Smooth muscle cell (in vitro differentiated cells): Measurements from ENCODE around the gene CALD1. TPM values are rescaled to one million over a fixed set of nuclear protein-coding genes. Genes with fewer than 3 reads are reported as not detected.

ENCODE experiments used
- DNase-seq: peaks from one replicate; lab custom pipeline; 2025; ENCODE audit not compliant: unreplicated experiment; lab: John Stamatoyannopoulos, UW
- H2AFZ ChIP-seq: fragments of 200-600 bp; sonication (generic); 2 replicates; pipeline ENCODE4 v1.6.0; 2016; ENCODE audit warnings: antibody characterized with exemption, low read depth, mild to moderate bottlenecking
- H3F3A ChIP-seq: fragments of 200-600 bp; sonication (generic); 2 replicates; pipeline ENCODE4 v1.6.0; 2017; ENCODE audit warnings: antibody characterized with exemption, low read depth
- H3K27ac ChIP-seq: fragments of 200-600 bp; sonication (generic); 2 replicates; pipeline ENCODE4 v1.5.1; 2016; ENCODE audit warnings: low read depth, mild to moderate bottlenecking
- H3K27me3 ChIP-seq: fragments of 200-600 bp; sonication (generic); 2 replicates; pipeline ENCODE4 v1.6.1; 2016; ENCODE audit warnings: low read depth, mild to moderate bottlenecking
- H3K36me3 ChIP-seq: fragments of 200-600 bp; sonication (generic); 2 replicates; pipeline ENCODE4 v1.5.1; 2016; ENCODE audit warnings: low read depth
- H3K4me1 ChIP-seq: fragments of 200-600 bp; sonication (generic); 2 replicates; pipeline ENCODE4 v1.5.1; 2016; ENCODE audit warnings: low read depth
- H3K4me2 ChIP-seq: fragments of 200-600 bp; sonication (generic); 2 replicates; pipeline ENCODE4 v1.6.0; 2016; ENCODE audit warnings: mild to moderate bottlenecking
- H3K4me3 ChIP-seq: fragments of 200-600 bp; sonication (generic); 2 replicates; pipeline ENCODE4 v1.5.1; 2016; ENCODE audit warnings: mild to moderate bottlenecking
- H3K79me2 ChIP-seq: fragments of 200-600 bp; sonication (generic); 2 replicates; pipeline ENCODE4 v1.6.0; 2016; ENCODE audit warnings: low read depth, mild to moderate bottlenecking
- H3K9ac ChIP-seq: fragments of 200-600 bp; sonication (generic); 2 replicates; pipeline ENCODE4 v1.6.0; 2016; ENCODE audit warnings: low read depth
- H3K9me3 ChIP-seq: fragments of 200-600 bp; sonication (generic); replicated peaks from 2 replicates; pipeline ENCODE4 v1.5.1; 2016; ENCODE audit warnings: low read depth
- H4K20me1 ChIP-seq: fragments of 200-600 bp; sonication (generic); 2 replicates; pipeline ENCODE4 v1.6.0; 2016; ENCODE audit warnings: low read depth
- WGBS: methylation state at CpG from one replicate; pipeline ENCODE4 v1.1.7; 2016; ENCODE audit warnings: low lambda C conversion rate; 5-methylcytosine and 5-hydroxymethylcytosine counted together
- polyA plus RNA-seq: library from polyadenylated mRNA; unstranded; fragments of >200 nt; fragmentation: Nextera tagmentation; extraction: Ambion mirVana; gene quantifications from 2 replicates; pipeline ENCODE4 v1.2.1, GENCODE V29; 2016
- total RNA-seq: library from RNA; depleted of rRNA; stranded (reverse); fragments of >200 nt; gene quantifications from 2 replicates; pipeline ENCODE4 v1.2.3, GENCODE V29; 2014
- TF ChIP-seq, protein P1 (sequence below): fragments of 200-600 bp; sonication (generic); IDR thresholded peaks from 2 replicates; pipeline ENCODE4 v1.5.1; 2017; ENCODE audit warnings: borderline replicate concordance, mild to moderate bottlenecking, antibody characterized with exemption; ENCODE audit not compliant: insufficient read depth, poor library complexity, severe bottlenecking

CALD1 gene
- total and polyA plus RNA-seq, 2 experiments from 2014 or later = 948 to 1,552 TPM

DNA sequence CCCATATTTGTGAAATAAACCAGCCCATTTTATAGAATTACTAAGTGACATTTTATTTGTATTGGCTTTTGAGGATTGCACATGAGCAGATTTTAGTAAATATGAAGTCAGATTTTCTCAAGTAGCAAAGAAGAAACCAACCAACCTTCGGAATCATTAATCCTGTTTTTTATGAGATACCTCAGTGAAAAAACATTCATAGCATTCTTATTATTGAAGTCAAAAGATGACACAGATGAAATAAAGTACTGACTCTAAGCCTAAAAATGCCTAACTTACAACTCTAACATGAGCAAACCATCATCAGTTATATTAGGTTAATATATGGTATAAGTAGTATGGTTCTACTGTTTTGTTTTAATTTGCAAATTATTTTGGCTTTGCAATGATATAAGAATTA is 147.0 kb downstream of the CALD1 start:
- TF ChIP-seq, protein P1, sequence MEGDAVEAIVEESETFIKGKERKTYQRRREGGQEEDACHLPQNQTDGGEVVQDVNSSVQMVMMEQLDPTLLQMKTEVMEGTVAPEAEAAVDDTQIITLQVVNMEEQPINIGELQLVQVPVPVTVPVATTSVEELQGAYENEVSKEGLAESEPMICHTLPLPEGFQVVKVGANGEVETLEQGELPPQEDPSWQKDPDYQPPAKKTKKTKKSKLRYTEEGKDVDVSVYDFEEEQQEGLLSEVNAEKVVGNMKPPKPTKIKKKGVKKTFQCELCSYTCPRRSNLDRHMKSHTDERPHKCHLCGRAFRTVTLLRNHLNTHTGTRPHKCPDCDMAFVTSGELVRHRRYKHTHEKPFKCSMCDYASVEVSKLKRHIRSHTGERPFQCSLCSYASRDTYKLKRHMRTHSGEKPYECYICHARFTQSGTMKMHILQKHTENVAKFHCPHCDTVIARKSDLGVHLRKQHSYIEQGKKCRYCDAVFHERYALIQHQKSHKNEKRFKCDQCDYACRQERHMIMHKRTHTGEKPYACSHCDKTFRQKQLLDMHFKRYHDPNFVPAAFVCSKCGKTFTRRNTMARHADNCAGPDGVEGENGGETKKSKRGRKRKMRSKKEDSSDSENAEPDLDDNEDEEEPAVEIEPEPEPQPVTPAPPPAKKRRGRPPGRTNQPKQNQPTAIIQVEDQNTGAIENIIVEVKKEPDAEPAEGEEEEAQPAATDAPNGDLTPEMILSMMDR = no peak
- Histone ChIP-seq H3K36me3 (peaks cover 25% of the 10 kb centered on the region), H3K9ac (no peak overlapping the region), H3F3A (peaks cover 44% of the 10 kb centered on the region), H3K4me3 (no peak overlapping the region), H3K27me3 (no peaks in the 10 kb centered on the region), H4K20me1 (peaks cover 77% of the 10 kb centered on the region), H3K79me2 (peaks cover 100% of the 10 kb centered on the region), H3K4me1 (no peaks in the 10 kb centered on the region), H3K4me2 (no peak overlapping the region), H3K27ac (peak overlapping the region; percentile 89), H3K9me3 (no peaks in the 10 kb centered on the region), H2AFZ (no peak overlapping the region)
- WGBS = 88% methylated on average over 1 of the region's 1 CpG
- no peak for DNase-seq

DNA sequence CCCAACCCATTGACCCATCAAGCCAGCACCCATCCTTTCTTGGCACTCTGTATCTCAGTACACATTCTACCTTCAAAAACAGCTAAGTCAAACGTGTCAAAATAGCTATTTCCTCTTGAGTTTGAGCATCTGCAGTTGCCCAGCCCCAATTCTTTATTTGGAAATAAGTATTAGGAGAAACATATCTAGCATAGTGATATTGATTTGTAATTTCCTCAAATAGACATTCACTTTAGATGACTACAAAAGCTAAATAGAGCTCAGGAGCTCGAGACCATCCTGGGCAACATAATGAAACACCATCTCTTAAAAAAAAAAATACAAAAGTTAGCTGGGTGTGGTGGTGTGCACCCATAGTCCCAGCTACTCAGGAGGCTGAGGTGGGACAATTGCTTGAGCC is 147.6 kb downstream of the CALD1 start:
- 95% methylated on average over 2 of the region's 2 CpGs for WGBS
- no peaks in the 10 kb centered on the region for H3K9me3 ChIP-seq
- H3K9ac ChIP-seq = no peak overlapping the region
- H3K4me3 ChIP-seq = no peak overlapping the region
- H3K4me2 ChIP-seq = no peak overlapping the region
- no peak overlapping the region for H2AFZ ChIP-seq
- H4K20me1 ChIP-seq = peaks cover 83% of the 10 kb centered on the region
- peaks cover 31% of the 10 kb centered on the region for H3K36me3 ChIP-seq
- H3K79me2 ChIP-seq = peaks cover 100% of the 10 kb centered on the region
- peaks cover 48% of the 10 kb centered on the region for H3F3A ChIP-seq
- no peaks in the 10 kb centered on the region for H3K4me1 ChIP-seq
- H3K27me3 ChIP-seq = no peaks in the 10 kb centered on the region
- H3K27ac ChIP-seq = peak overlapping the region; percentile 89
- DNase-seq = no peak
- TF ChIP-seq, protein P1 = no peak

DNA sequence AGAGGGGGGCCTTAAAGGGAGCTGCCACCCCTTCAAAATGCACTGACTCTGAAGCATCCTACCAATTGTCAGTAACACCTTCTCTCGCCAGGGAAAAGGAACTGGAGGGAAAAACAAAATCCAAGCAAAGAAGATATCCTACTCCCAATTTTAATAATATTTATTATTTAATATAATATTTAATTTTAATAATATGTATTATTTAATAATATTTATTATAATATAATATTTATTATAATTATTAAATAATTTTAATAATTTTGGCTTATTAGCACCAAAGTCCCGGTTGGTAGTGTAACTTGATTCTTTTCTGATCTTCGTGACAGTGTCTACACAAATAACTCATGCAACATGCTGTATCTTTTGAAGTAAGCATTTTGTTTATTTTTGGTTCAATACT is 148.3 kb downstream of the CALD1 start:
- no peak for DNase-seq
- Histone ChIP-seq H3K36me3 (peaks cover 33% of the 10 kb centered on the region), H4K20me1 (peaks cover 85% of the 10 kb centered on the region), H3K27me3 (no peaks in the 10 kb centered on the region), H3F3A (peaks cover 44% of the 10 kb centered on the region), H2AFZ (no peak overlapping the region), H3K4me1 (no peaks in the 10 kb centered on the region), H3K79me2 (peaks cover 100% of the 10 kb centered on the region), H3K4me2 (no peak overlapping the region), H3K9me3 (no peaks in the 10 kb centered on the region), H3K27ac (no peak overlapping the region), H3K9ac (no peak overlapping the region), H3K4me3 (no peak overlapping the region)
- TF ChIP-seq, protein P1 = no peak
- 95% methylated on average over 3 of the region's 3 CpGs for WGBS

DNA sequence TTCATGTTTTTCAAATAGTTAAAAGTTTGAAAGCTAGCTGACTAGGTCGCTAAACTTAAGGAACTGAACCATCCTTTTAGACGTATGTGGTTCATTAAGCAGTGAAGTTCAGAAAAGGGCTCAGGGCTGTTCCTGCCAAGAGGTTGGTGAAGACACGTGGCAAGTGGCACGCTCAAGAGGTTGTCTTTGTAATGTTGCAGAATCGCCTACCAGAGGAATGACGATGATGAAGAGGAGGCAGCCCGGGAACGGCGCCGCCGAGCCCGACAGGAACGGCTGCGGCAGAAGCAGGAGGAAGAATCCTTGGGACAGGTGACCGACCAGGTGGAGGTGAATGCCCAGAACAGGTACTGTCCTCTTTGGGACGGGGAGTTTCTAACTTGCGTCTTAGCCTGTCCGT is 149.1 kb downstream of the CALD1 start:
- no peak overlapping the region for H2AFZ ChIP-seq
- no peak overlapping the region for H3K4me2 ChIP-seq
- TF ChIP-seq, protein P1 = no peak
- no peaks in the 10 kb centered on the region for H3K4me1 ChIP-seq
- no peak overlapping the region for H3K9ac ChIP-seq
- peaks cover 44% of the 10 kb centered on the region for H3F3A ChIP-seq
- DNase-seq = no peak
- H4K20me1 ChIP-seq = peaks cover 89% of the 10 kb centered on the region
- no peak overlapping the region for H3K4me3 ChIP-seq
- 98% methylated on average over 18 of the region's 18 CpGs for WGBS
- no peaks in the 10 kb centered on the region for H3K9me3 ChIP-seq
- H3K27me3 ChIP-seq = no peaks in the 10 kb centered on the region
- H3K79me2 ChIP-seq = peaks cover 97% of the 10 kb centered on the region
- peaks cover 37% of the 10 kb centered on the region for H3K36me3 ChIP-seq
- H3K27ac ChIP-seq = peak overlapping the region; percentile 46
